GM23338 (cell line): ENCODE measurements around the gene GCHFR. TPM values are rescaled to one million over a fixed set of nuclear protein-coding genes. Genes with fewer than 3 reads are reported as not detected.

Source experiments
- ATAC-seq: fragments of 200-7000 bp; cut with Tn5 transposase; 3 replicates; pipeline ENCODE4 v1.9.1; 2020
- DNase-seq: peaks from one replicate; pipeline ENCODE4 v3.0.0-alpha.2; 2015; ENCODE audit warnings: low spot score
- H2AFZ ChIP-seq: fragments of 200-600 bp; sonication (generic); 2 replicates; pipeline ENCODE4 v1.8.0; 2016; ENCODE audit warnings: antibody characterized with exemption, mild to moderate bottlenecking, moderate library complexity
- H3F3A ChIP-seq: fragments of 200-600 bp; sonication (generic); replicated peaks from 2 replicates; pipeline ENCODE4 v1.8.0; 2017; ENCODE audit warnings: antibody characterized with exemption, mixed run types, low read depth
- H3K27ac ChIP-seq: fragments of 200-600 bp; sonication (generic); 2 replicates; pipeline ENCODE4 v1.6.1; 2016; ENCODE audit warnings: low read depth
- H3K27me3 ChIP-seq: fragments of 200-600 bp; sonication (generic); 2 replicates; pipeline ENCODE4 v1.8.0; 2016; ENCODE audit warnings: mild to moderate bottlenecking, mixed run types, moderate library complexity; ENCODE audit not compliant: insufficient read depth
- H3K36me3 ChIP-seq: fragments of 200-600 bp; sonication (generic); 2 replicates; pipeline ENCODE4 v1.8.0; 2016; ENCODE audit warnings: mild to moderate bottlenecking; ENCODE audit not compliant: insufficient read depth
- H3K4me1 ChIP-seq: fragments of 200-600 bp; sonication (generic); 2 replicates; pipeline ENCODE4 v1.8.0; 2016; ENCODE audit warnings: mild to moderate bottlenecking, moderate library complexity; ENCODE audit not compliant: insufficient read depth
- H3K4me2 ChIP-seq: fragments of 200-600 bp; sonication (generic); 2 replicates; pipeline ENCODE4 v1.7.1; 2017; ENCODE audit warnings: mixed run types
- H3K4me3 ChIP-seq: fragments of 200-600 bp; sonication (generic); 2 replicates; pipeline ENCODE4 v1.6.1; 2016; ENCODE audit warnings: mixed run types
- H3K79me2 ChIP-seq: fragments of 200-600 bp; sonication (generic); replicated peaks from 2 replicates; pipeline ENCODE4 v1.8.0; 2017; ENCODE audit warnings: mild to moderate bottlenecking; ENCODE audit not compliant: insufficient read depth
- H3K9me2 ChIP-seq: fragments of 200-600 bp; sonication (generic); 2 replicates; pipeline ENCODE4 v1.8.0; 2017; ENCODE audit not compliant: insufficient read depth
- H4K20me1 ChIP-seq: fragments of 200-600 bp; sonication (generic); replicated peaks from 2 replicates; pipeline ENCODE4 v1.8.0; 2017; ENCODE audit warnings: mild to moderate bottlenecking; ENCODE audit not compliant: insufficient read depth
- H3K27ac Mint-ChIP-seq: 2 replicates; pipeline ENCODE4 v1.8.0; 2020; ENCODE audit warnings: inconsistent platforms, mild to moderate bottlenecking, moderate library complexity, mixed read lengths
- H3K27me3 Mint-ChIP-seq: 3 replicates; pipeline ENCODE4 v1.8.0; 2022; ENCODE audit warnings: low read depth, mild to moderate bottlenecking, moderate library complexity, mixed read lengths, inconsistent platforms; ENCODE audit not compliant: insufficient read depth, poor library complexity
- H3K36me3 Mint-ChIP-seq: 3 replicates; pipeline ENCODE4 v1.8.0; 2021; ENCODE audit warnings: low read depth, mild to moderate bottlenecking, inconsistent platforms, moderate library complexity, mixed read lengths
- H3K4me1 Mint-ChIP-seq: 3 replicates; pipeline ENCODE4 v1.8.0; 2020; ENCODE audit warnings: mild to moderate bottlenecking, inconsistent platforms, mixed read lengths
- H3K4me3 Mint-ChIP-seq: 3 replicates; pipeline ENCODE4 v1.8.0; 2021; ENCODE audit warnings: moderate library complexity, mild to moderate bottlenecking, inconsistent platforms, mixed read lengths
- H3K9me3 Mint-ChIP-seq: 3 replicates; pipeline ENCODE4 v1.8.0; 2020; ENCODE audit warnings: moderate library complexity, mild to moderate bottlenecking, inconsistent platforms, mixed read lengths
- CREB1 ChIP-seq: fragments of 250-450 bp; sonication (Bioruptor Pico); IDR thresholded peaks from 2 replicates; pipeline ENCODE4 v1.5.0; 2020; ENCODE audit warnings: low read depth, mild to moderate bottlenecking, moderate library complexity
- EZH2phosphoT487 ChIP-seq: fragments of 200-600 bp; sonication (generic); IDR thresholded peaks from one replicate; pipeline ENCODE4 v1.8.1; 2018; ENCODE audit warnings: antibody characterized with exemption; ENCODE audit not compliant: unreplicated experiment
- JUNB ChIP-seq: IDR thresholded peaks from one replicate; pipeline ENCODE4 v1.6.1; 2016; ENCODE audit warnings: antibody characterized with exemption; ENCODE audit not compliant: unreplicated experiment
- REST ChIP-seq: IDR thresholded peaks from one replicate; pipeline ENCODE4 v1.6.1; 2018; ENCODE audit warnings: antibody characterized with exemption; ENCODE audit not compliant: unreplicated experiment
- ZNF114 ChIP-seq: fragments of 250-450 bp; sonication (Bioruptor Pico); IDR thresholded peaks from 2 replicates; pipeline ENCODE4 v1.5.0; 2020; ENCODE audit warnings: mild to moderate bottlenecking, moderate library complexity
- ZNF331 ChIP-seq: fragments of 250-450 bp; sonication (Bioruptor Pico); IDR thresholded peaks from 2 replicates; pipeline ENCODE4 v1.5.0; 2020; ENCODE audit warnings: low read depth, mild to moderate bottlenecking, moderate library complexity
- ZNF462 ChIP-seq: fragments of 250-450 bp; sonication (Bioruptor Pico); IDR thresholded peaks from 2 replicates; pipeline ENCODE4 v1.5.0; 2020; ENCODE audit warnings: mild to moderate bottlenecking, moderate library complexity
- polyA plus RNA-seq: library from polyadenylated mRNA; unstranded; fragments of >200 nt; fragmentation: Nextera tagmentation; extraction: Ambion mirVana; gene quantifications from 2 replicates; pipeline ENCODE4 v1.2.1, GENCODE V29; 2016
- total RNA-seq: library from RNA; depleted of rRNA; stranded (reverse); fragments of >200 nt; shearing (Covaris generic); gene quantifications from 2 replicates; pipeline ENCODE4 v1.2.3, GENCODE V29; 2014

Gene GCHFR
- total and polyA plus RNA-seq, 2 experiments from 2014 or later = 38.9 to 44.2 TPM

GRCh38 chr15:40773496-40773895, 9.6 kb downstream of the GCHFR start:
- Histone ChIP-seq H3K9me2 (no peaks in the 10 kb centered on the region), H3K36me3 (no peaks in the 10 kb centered on the region; the same call in 1 of the 2 replicates), H4K20me1 (no peaks in the 10 kb centered on the region), H3K27ac (no peak overlapping the region), H3F3A (no peaks in the 10 kb centered on the region), H3K4me1 (no peaks in the 10 kb centered on the region), H2AFZ (no peak overlapping the region), H3K79me2 (no peaks in the 10 kb centered on the region), H3K4me3 (no peak overlapping the region), H3K4me2 (no peak overlapping the region), H3K27me3 (no peaks in the 10 kb centered on the region)
- no peak for DNase-seq
- ATAC-seq = no peak
- TF ChIP-seq ZNF114 (no peak), CREB1 (CRISPR knock-in tag) (no peak)
- Mint-ChIP-seq H3K4me3 (no peak overlapping the region), H3K27me3 (peaks cover 15% of the 10 kb centered on the region), H3K36me3 (peaks cover 28% of the 10 kb centered on the region), H3K27ac (no peak overlapping the region), H3K9me3 (no peaks in the 10 kb centered on the region), H3K4me1 (peaks cover 9% of the 10 kb centered on the region; the same call in 2 of the 3 replicates)

GRCh38 chr15:40773902-40774301, 10.0 kb downstream of the GCHFR start:
- ATAC-seq (no peak), DNase-seq (no peak)
- Histone ChIP-seq H2AFZ (no peak overlapping the region), H4K20me1 (no peaks in the 10 kb centered on the region), H3K4me3 (no peak overlapping the region), H3K4me1 (no peaks in the 10 kb centered on the region), H3K9me2 (no peaks in the 10 kb centered on the region), H3K27me3 (no peaks in the 10 kb centered on the region), H3K27ac (no peak overlapping the region), H3F3A (no peaks in the 10 kb centered on the region), H3K4me2 (no peak overlapping the region), H3K79me2 (no peaks in the 10 kb centered on the region), H3K36me3 (peaks cover 1% of the 10 kb centered on the region)
- Mint-ChIP-seq H3K27ac (no peak overlapping the region), H3K4me1 (peaks cover 9% of the 10 kb centered on the region; the same call in 2 of the 3 replicates), H3K4me3 (no peak overlapping the region), H3K9me3 (no peaks in the 10 kb centered on the region), H3K27me3 (peaks cover 15% of the 10 kb centered on the region), H3K36me3 (peaks cover 28% of the 10 kb centered on the region)
- no peak for TF ChIP-seq EZH2phosphoT487
- TF ChIP-seq JUNB = no peak
- TF ChIP-seq CREB1 (CRISPR knock-in tag) = no peak
- TF ChIP-seq REST = no peak
- TF ChIP-seq ZNF331 (CRISPR knock-in tag) = no peak
- TF ChIP-seq ZNF114 = no peak
- no peak for TF ChIP-seq ZNF462 (CRISPR knock-in tag)
